ENCODE data around the gene NTRK2. TPM values are rescaled to one million over a fixed set of nuclear protein-coding genes. Genes with fewer than 3 reads are reported as not detected.

NTRK2 gene
- total RNA-seq, 1 experiment from 2014 or later = not detected

- no peak overlapping the region for H3K4me2 ChIP-seq (ENCODE audit: low read length)
- H3K27ac ChIP-seq (ENCODE audit: low read depth, low read length) = no peak overlapping the region
- ChIA-PET CTCF (no interaction called here), RAD21 (ENCODE audit: low non-redundant PET in 1 of 2, low total read pairs in 2 of 2, uncharacterized antibody in 2 of 2, unreplicated experiment in 2 of 2) (no interaction called here), POLR2A (no interaction called here)
- H3K27me3 ChIP-seq (ENCODE audit: insufficient read depth, low read length) = peaks cover 23% of the 10 kb centered on the region
- no peaks in the 10 kb centered on the region for H3K9me3 ChIP-seq (ENCODE audit: control insufficient read depth in 1 of 2, insufficient read depth in 1 of 2, low read depth in 1 of 2, low read length in 2 of 2)
- no peak for TF ChIP-seq JUND (IDR thresholded peaks at IDR 0.05)
- TF ChIP-seq CEBPB (IDR thresholded peaks at IDR 0.05; ENCODE audit: low read depth) = no peak
- no peak for ATAC-seq
- no TSS peak for BruUV-seq (replicated peaks)
- no peaks in the 10 kb centered on the region for H3K36me3 ChIP-seq (ENCODE audit: control insufficient read depth in 1 of 2, insufficient read depth in 2 of 2, low read length in 2 of 2)
- intact Hi-C loops (cut with micrococcal nuclease) = no loop called here
- no peak for DNase-seq (ENCODE audit: low read depth, low spot score)
- H3K4me1 ChIP-seq (ENCODE audit: control insufficient read depth in 1 of 2, insufficient read depth in 2 of 2, low read length in 2 of 2) = no peaks in the 10 kb centered on the region
- H3K4me3 ChIP-seq (replicated peaks in 1 of 2; ENCODE audit: low read depth in 1 of 2, low read length in 2 of 2) = no peak overlapping the region
- no peaks in the 10 kb centered on the region for H3K79me2 ChIP-seq (ENCODE audit: insufficient read depth, low read length)
- no peaks in the 10 kb centered on the region for H4K20me1 ChIP-seq (ENCODE audit: insufficient read depth)
- no peaks in the 10 kb centered on the region for H3K9me2 ChIP-seq (ENCODE audit: insufficient read depth)
- H3K9ac ChIP-seq (ENCODE audit: low read length) = no peak overlapping the region
- no peak overlapping the region for H2AFZ ChIP-seq (ENCODE audit: low read depth, low read length, poor library complexity, severe bottlenecking)
Measured at GRCh38 chr9:84819491-84819991, 150.0 kb downstream of the NTRK2 start.

- no peak overlapping the region for H3K9ac ChIP-seq (ENCODE audit: low read length)
- no peak overlapping the region for H3K4me3 ChIP-seq (replicated peaks in 1 of 2; ENCODE audit: low read depth in 1 of 2, low read length in 2 of 2)
- ATAC-seq = no peak
- no peak for TF ChIP-seq CBX3 (IDR thresholded peaks at IDR 0.05; ENCODE audit: low read depth)
- no peak for TF ChIP-seq CEBPB (IDR thresholded peaks at IDR 0.05; ENCODE audit: low read depth)
- no peak for TF ChIP-seq SRF (IDR thresholded peaks at IDR 0.05; ENCODE audit: low read depth)
- no peak for TF ChIP-seq EZH2phosphoT487 (IDR thresholded peaks at IDR 0.05; ENCODE audit: borderline replicate concordance)
- no peak for TF ChIP-seq SP1 (IDR thresholded peaks at IDR 0.05; ENCODE audit: low read depth)
- TF ChIP-seq JUND (IDR thresholded peaks at IDR 0.05) = no peak
- no peak for TF ChIP-seq POLR2AphosphoS5 (IDR thresholded peaks at IDR 0.05; ENCODE audit: low read depth, low read length)
- TF ChIP-seq ZNF274 (IDR thresholded peaks at IDR 0.05; ENCODE audit: low read depth, low read length) = no peak
- TF ChIP-seq RAD21 (IDR thresholded peaks at IDR 0.05; ENCODE audit: low read depth) = no peak
- no peak for TF ChIP-seq ELF1 (IDR thresholded peaks at IDR 0.05; ENCODE audit: borderline replicate concordance, low read depth)
- TF ChIP-seq ATF3 (IDR thresholded peaks at IDR 0.05) = no peak
- TF ChIP-seq SIN3A (IDR thresholded peaks at IDR 0.05; ENCODE audit: low read depth) = no peak
- no peak for TF ChIP-seq ZFX (IDR thresholded peaks at IDR 0.05)
- no peak for TF ChIP-seq EZH2 (IDR thresholded peaks at IDR 0.05)
- no peak for TF ChIP-seq ZBTB33 (IDR thresholded peaks at IDR 0.05; ENCODE audit: extremely low read depth, insufficient replicate concordance, low read length)
- TF ChIP-seq EGR1 (IDR thresholded peaks at IDR 0.05; ENCODE audit: low read depth) = no peak
- no peak for TF ChIP-seq POLR2A (IDR thresholded peaks at IDR 0.05; ENCODE audit: borderline replicate concordance, extremely low read depth, insufficient read depth, insufficient read length)
- no peak for TF ChIP-seq FOSL1 (IDR thresholded peaks at IDR 0.05; ENCODE audit: low read depth)
- TF ChIP-seq TCF7L2 (IDR thresholded peaks at IDR 0.05; ENCODE audit: borderline replicate concordance, extremely low read depth, insufficient read depth, insufficient read length) = no peak
- no peaks in the 10 kb centered on the region for H3K36me3 ChIP-seq (ENCODE audit: control insufficient read depth in 1 of 2, insufficient read depth in 2 of 2, low read length in 2 of 2)
- no peaks in the 10 kb centered on the region for H4K20me1 ChIP-seq (ENCODE audit: insufficient read depth)
- POLR2A ChIA-PET = no interaction called here
- no peaks in the 10 kb centered on the region for H3K4me1 ChIP-seq (ENCODE audit: control insufficient read depth in 1 of 2, insufficient read depth in 2 of 2, low read length in 2 of 2)
- intact Hi-C loops (cut with micrococcal nuclease) = no loop called here
- BruUV-seq (replicated peaks) = no TSS peak
- RAD21 ChIA-PET (ENCODE audit: low non-redundant PET in 1 of 2, low total read pairs in 2 of 2, uncharacterized antibody in 2 of 2, unreplicated experiment in 2 of 2) = no interaction called here
- H3K79me2 ChIP-seq (ENCODE audit: insufficient read depth, low read length) = no peaks in the 10 kb centered on the region
- DNase-seq (ENCODE audit: low read depth, low spot score) = no peak
- CTCF ChIA-PET = no interaction called here
- H3K4me2 ChIP-seq (ENCODE audit: low read length) = no peak overlapping the region
- no peak overlapping the region for H3K27ac ChIP-seq (ENCODE audit: low read depth, low read length)
- peaks cover 24% of the 10 kb centered on the region for H3K27me3 ChIP-seq (ENCODE audit: insufficient read depth, low read length)
- no peaks in the 10 kb centered on the region for H3K9me2 ChIP-seq (ENCODE audit: insufficient read depth)
- no peaks in the 10 kb centered on the region for H3K9me3 ChIP-seq (ENCODE audit: control insufficient read depth in 1 of 2, insufficient read depth in 1 of 2, low read depth in 1 of 2, low read length in 2 of 2)
- no peak overlapping the region for H2AFZ ChIP-seq (ENCODE audit: low read depth, low read length, poor library complexity, severe bottlenecking)
Measured at GRCh38 chr9:84821431-84821830, 151.9 kb downstream of the NTRK2 start.

Measured in HCT116 (cell line).